Colonic mucosa (tissue), 4 donors: Measurements from ENCODE around the gene CDYL. TPM values are rescaled to one million over a fixed set of nuclear protein-coding genes. Genes with fewer than 3 reads are reported as not detected.

ENCODE experiments used
- DNase-seq: peaks from one replicate; pipeline ENCODE4 v3.0.0-alpha.2; 2020
- H3K27ac ChIP-seq: fragments of 200-600 bp; one replicate; pipeline ENCODE4 v1.8.0; 2021
- H3K27me3 ChIP-seq: fragments of 200-600 bp; one replicate; pipeline ENCODE4 v1.8.0; 2021
- H3K36me3 ChIP-seq: fragments of 200-600 bp; one replicate; pipeline ENCODE4 v1.8.0; 2021
- H3K4me1 ChIP-seq: fragments of 200-600 bp; one replicate; pipeline ENCODE4 v1.8.0; 2021; ENCODE audit warnings: mild to moderate bottlenecking
- H3K4me3 ChIP-seq: fragments of 200-600 bp; one replicate; pipeline ENCODE4 v1.8.0; 2021
- H3K9ac ChIP-seq, 2 donors: one replicate each; pipeline ENCODE4 v1.7.0; 2013; ENCODE audit warnings: control low read depth in 2 of 2, low read depth in 2 of 2, low read length in 2 of 2
- H3K9me3 ChIP-seq: fragments of 200-600 bp; one replicate; pipeline ENCODE4 v1.8.0; 2021
- intact Hi-C: fragments of 100-400 bp; cut with DNase I; formaldehyde crosslinking; loops from one replicate; pipeline ENCODE4 v1.14.1; 2022
- total RNA-seq, 2 donors: library from RNA; stranded (reverse); fragmentation: NEBNext Ultra II Directional in 1 of 2; extraction: Animal tissue kit (Norgen Biotek cat#: 25700) in 1 of 2; gene quantifications; one replicate each; pipeline ENCODE4 v1.2.1, GENCODE V29; 2021
- TF ChIP-seq, protein P1 (sequence below): fragments of 200-600 bp; IDR thresholded peaks from one replicate; pipeline ENCODE4 v1.8.0; 2022; ENCODE audit warnings: antibody characterized with exemption, mild to moderate bottlenecking
- donor health status: healthy.
- donor health status: DM: no; HTN: no; CAD: no.
- donor health status: DM: no; HTN: no; CAD: no.

Gene CDYL
- 10 to 100 TPM; 44.3 to 48.6 TPM for total RNA-seq

DNA sequence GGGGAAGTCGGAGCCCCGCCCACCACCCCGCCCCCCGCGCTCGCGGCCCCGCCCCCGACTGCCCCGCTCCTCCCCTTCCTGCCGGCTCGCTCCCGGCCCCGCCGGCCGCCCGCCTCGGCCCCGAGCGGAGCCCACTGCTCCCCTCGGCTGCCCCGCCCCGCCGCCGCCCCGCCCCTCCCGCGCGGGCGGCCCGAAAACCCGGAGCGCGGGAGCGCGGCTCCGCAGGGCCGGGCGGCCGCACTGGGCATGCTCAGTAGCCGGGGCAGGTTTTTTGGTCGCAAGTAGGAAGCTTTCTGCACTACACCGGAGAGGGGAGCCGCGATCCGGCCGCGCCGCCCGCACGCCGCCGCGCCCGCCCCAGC, at the start of gene CDYL:
Gene CDYL, plus strand, starts transcription at position 274 of the 362 bp plus-strand sequence. CDS start 380 bp downstream, outside the sequence.
- Histone ChIP-seq H3K27me3 (no peaks in the 10 kb centered on the region), H3K4me1 (peaks cover 5% of the 10 kb centered on the region), H3K9me3 (no peaks in the 10 kb centered on the region), H3K36me3 (no peaks in the 10 kb centered on the region), H3K9ac (peak within 1 kb of the TSS; percentile 70 to 82), H3K27ac (peak within 1 kb of the TSS; percentile 79), H3K4me3 (peak within 1 kb of the TSS; percentile 59)
- intact Hi-C loops, result loop anchor here (10.0 kb wide), 1 partner anchor 461 kb away; no protein-coding TSS in a partner anchor
- peak; percentile 87 for DNase-seq
- TF ChIP-seq, protein P1, sequence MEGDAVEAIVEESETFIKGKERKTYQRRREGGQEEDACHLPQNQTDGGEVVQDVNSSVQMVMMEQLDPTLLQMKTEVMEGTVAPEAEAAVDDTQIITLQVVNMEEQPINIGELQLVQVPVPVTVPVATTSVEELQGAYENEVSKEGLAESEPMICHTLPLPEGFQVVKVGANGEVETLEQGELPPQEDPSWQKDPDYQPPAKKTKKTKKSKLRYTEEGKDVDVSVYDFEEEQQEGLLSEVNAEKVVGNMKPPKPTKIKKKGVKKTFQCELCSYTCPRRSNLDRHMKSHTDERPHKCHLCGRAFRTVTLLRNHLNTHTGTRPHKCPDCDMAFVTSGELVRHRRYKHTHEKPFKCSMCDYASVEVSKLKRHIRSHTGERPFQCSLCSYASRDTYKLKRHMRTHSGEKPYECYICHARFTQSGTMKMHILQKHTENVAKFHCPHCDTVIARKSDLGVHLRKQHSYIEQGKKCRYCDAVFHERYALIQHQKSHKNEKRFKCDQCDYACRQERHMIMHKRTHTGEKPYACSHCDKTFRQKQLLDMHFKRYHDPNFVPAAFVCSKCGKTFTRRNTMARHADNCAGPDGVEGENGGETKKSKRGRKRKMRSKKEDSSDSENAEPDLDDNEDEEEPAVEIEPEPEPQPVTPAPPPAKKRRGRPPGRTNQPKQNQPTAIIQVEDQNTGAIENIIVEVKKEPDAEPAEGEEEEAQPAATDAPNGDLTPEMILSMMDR, result no peak

DNA sequence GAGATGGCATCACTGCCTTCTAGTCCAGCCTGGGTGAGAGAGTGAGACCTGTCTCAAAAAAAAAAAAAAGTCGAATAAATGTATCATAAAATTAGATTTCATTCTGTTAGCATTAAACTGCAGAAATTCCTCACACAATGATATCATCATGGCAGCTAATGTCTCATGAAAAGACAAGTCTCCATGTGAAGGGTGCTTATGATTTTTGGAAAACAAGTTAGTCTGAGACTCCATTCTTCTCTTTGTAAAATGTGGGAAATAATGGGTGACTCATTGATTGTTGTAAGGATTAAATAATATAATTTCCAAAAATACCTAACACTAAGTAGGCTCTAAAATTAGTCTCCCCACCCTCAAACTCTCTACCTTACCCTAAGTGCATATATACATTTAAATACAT, 49.6 kb upstream of the CDYL start:
- Histone ChIP-seq H3K27ac (no peak overlapping the region), H3K9ac (no peak overlapping the region), H3K4me3 (no peak overlapping the region), H3K4me1 (peaks cover 4% of the 10 kb centered on the region), H3K36me3 (no peaks in the 10 kb centered on the region), H3K9me3 (no peaks in the 10 kb centered on the region), H3K27me3 (no peaks in the 10 kb centered on the region)
- intact Hi-C loops, result no loop called here
- TF ChIP-seq, protein P1, result no peak
- no peak for DNase-seq

- intact Hi-C loops, result no loop called here
- no peak for DNase-seq
- H3K4me1 ChIP-seq, result peaks cover 4% of the 10 kb centered on the region
- H3K27ac ChIP-seq, result no peak overlapping the region
- H3K36me3 ChIP-seq, result no peaks in the 10 kb centered on the region
- H3K4me3 ChIP-seq, result no peak overlapping the region
- H3K9me3 ChIP-seq, result no peaks in the 10 kb centered on the region
- TF ChIP-seq, protein P1, result no peak
- H3K9ac ChIP-seq, result no peak overlapping the region
- no peaks in the 10 kb centered on the region for H3K27me3 ChIP-seq
Measured at GRCh38 chr6:4727217-4727616, 49.0 kb upstream of the CDYL start.

DNA sequence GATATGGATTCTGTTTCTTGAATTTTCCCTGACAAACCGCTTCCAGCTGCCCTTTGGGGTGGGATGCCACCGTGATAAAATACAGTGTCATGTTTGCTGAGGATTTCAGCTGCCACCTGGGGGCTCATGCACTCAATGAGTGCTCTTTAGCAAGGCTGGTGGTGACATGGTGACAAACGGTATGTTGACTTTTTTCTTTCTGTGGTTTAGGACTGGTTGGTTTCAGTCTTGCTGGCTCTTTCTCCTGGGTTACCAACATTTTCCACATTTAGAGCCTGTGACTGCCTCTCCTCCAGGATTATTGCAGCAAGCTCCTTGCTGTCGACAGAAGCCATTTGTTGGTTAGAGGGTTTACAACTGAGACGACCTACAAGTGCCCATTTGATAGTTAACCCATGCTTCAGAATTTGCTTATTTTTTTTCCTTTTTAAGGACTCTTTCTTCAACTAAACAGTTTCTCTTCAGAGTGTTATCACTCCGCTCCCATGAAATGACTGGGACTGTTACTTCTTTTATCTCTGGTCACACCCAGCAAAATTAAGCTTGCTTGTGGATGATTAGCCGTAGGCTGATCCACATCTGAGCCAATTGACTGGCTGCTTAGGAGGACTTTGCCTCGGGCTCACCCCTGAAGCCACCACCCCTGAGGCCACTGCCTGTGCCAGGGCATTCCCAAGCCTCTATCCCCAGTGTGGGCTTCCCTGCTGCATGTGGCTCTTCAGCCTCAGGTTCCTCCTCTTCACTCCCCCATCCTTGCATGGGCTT, 48.4 kb upstream of the CDYL start:
- DNase-seq, result peak; percentile 67
- H3K4me1 ChIP-seq, result peaks cover 4% of the 10 kb centered on the region
- H3K27me3 ChIP-seq, result no peaks in the 10 kb centered on the region
- H3K27ac ChIP-seq, result no peak overlapping the region
- no peak overlapping the region for H3K4me3 ChIP-seq
- intact Hi-C loops, result no loop called here
- H3K36me3 ChIP-seq, result no peaks in the 10 kb centered on the region
- TF ChIP-seq, protein P1, result no peak
- no peaks in the 10 kb centered on the region for H3K9me3 ChIP-seq
- no peak overlapping the region for H3K9ac ChIP-seq

- Histone ChIP-seq H3K9ac (no peak overlapping the region), H3K27me3 (no peaks in the 10 kb centered on the region), H3K9me3 (no peaks in the 10 kb centered on the region), H3K36me3 (no peaks in the 10 kb centered on the region), H3K27ac (no peak overlapping the region), H3K4me1 (peaks cover 4% of the 10 kb centered on the region), H3K4me3 (no peak overlapping the region)
- TF ChIP-seq, protein P1, result no peak
- intact Hi-C loops, result no loop called here
- DNase-seq, result no peak
Measured at GRCh38 chr6:4728436-4728769, 47.8 kb upstream of the CDYL start.
